PC-3 (cell line): ENCODE data around the gene RABGEF1.

ENCODE experiments used
- CTCF ChIP-seq: fragments of 300-600 bp; sonication (generic); conservative IDR thresholded peaks from 2 replicates; pipeline ENCODE4 v1.5.1; 2017; ENCODE audit warnings: antibody characterized with exemption, low read depth, mild to moderate bottlenecking, low read length
- EZH2 ChIP-seq: fragments of 300-600 bp; sonication (generic); IDR thresholded peaks from one replicate; pipeline ENCODE4 v1.6.1; 2017; ENCODE audit warnings: antibody characterized with exemption, mild to moderate bottlenecking, low read length; ENCODE audit not compliant: unreplicated experiment

- TF ChIP-seq EZH2 (no peak), CTCF (no peak)
These were observed 11.4 kb downstream of the RABGEF1 start for GRCh38 chr7:66751945-66752344.
